HFFc6 (cell line): ENCODE results near the gene L3MBTL1. TPM values are rescaled to one million over a fixed set of nuclear protein-coding genes. Genes with fewer than 3 reads are reported as not detected.

Experiments used
- DNase-seq: peaks from one replicate; pipeline ENCODE4 v3.0.0-alpha.2; 2018
- H3K27ac Mint-ChIP-seq: 2 replicates; pipeline ENCODE4 v1.8.0; 2020; ENCODE audit warnings: mild to moderate bottlenecking, mixed read lengths
- H3K27me3 Mint-ChIP-seq: 2 replicates; pipeline ENCODE4 v1.8.0; 2021; ENCODE audit warnings: mild to moderate bottlenecking, moderate library complexity, mixed read lengths; ENCODE audit not compliant: insufficient read depth
- H3K36me3 Mint-ChIP-seq: 2 replicates; pipeline ENCODE4 v1.8.0; 2021; ENCODE audit warnings: low read depth, mixed read lengths
- H3K4me1 Mint-ChIP-seq: 2 replicates; pipeline ENCODE4 v1.8.0; 2020; ENCODE audit warnings: low read depth, mixed read lengths
- H3K4me3 Mint-ChIP-seq: 2 replicates; pipeline ENCODE4 v1.8.0; 2020; ENCODE audit warnings: mild to moderate bottlenecking, moderate library complexity, mixed read lengths
- H3K9me3 Mint-ChIP-seq: 2 replicates; pipeline ENCODE4 v1.8.0; 2020; ENCODE audit warnings: mild to moderate bottlenecking, mixed read lengths
- CTCF ChIP-seq: fragments of 200-600 bp; sonication (generic); IDR thresholded peaks from 2 replicates; pipeline ENCODE4 v1.5.0; 2021; ENCODE audit warnings: antibody characterized with exemption, mild to moderate bottlenecking
- total RNA-seq, 6 experiments: library from RNA; stranded (reverse); fragmentation: NEBNext Ultra II Directional; extraction: Animal tissue kit (Norgen Biotek cat#: 25700); gene quantifications; 2 replicates in 1 of 6; 3 replicates in 5 of 6; pipeline ENCODE4 v1.2.3, GENCODE V29; 2021

L3MBTL1 gene
- total RNA-seq, 6 experiments from 2014 or later, result 1.8 to 2.9 (median 2.3) TPM

GRCh38 chr20:43563429-43563828 lies 55.9 kb downstream of the L3MBTL1 start:
- no peaks in the 10 kb centered on the region for H3K9me3 Mint-ChIP-seq
- H3K36me3 Mint-ChIP-seq, result no peaks in the 10 kb centered on the region
- H3K4me3 Mint-ChIP-seq, result no peak overlapping the region
- peaks cover 4% of the 10 kb centered on the region; the same call in 1 of the 2 replicates for H3K4me1 Mint-ChIP-seq
- H3K27ac Mint-ChIP-seq, result no peak overlapping the region
- no peak for DNase-seq
- peak; percentile 30; the same call in 1 of the 2 replicates for TF ChIP-seq CTCF
- H3K27me3 Mint-ChIP-seq, result peaks cover 18% of the 10 kb centered on the region

- Mint-ChIP-seq H3K36me3 (no peaks in the 10 kb centered on the region), H3K27ac (no peak overlapping the region), H3K9me3 (no peaks in the 10 kb centered on the region), H3K27me3 (peaks cover 23% of the 10 kb centered on the region), H3K4me1 (no peaks in the 10 kb centered on the region), H3K4me3 (no peak overlapping the region)
- TF ChIP-seq CTCF, result no peak
- DNase-seq, result no peak
Observed at GRCh38 chr20:43563991-43564390, 56.5 kb downstream of the L3MBTL1 start.

- H3K27me3 Mint-ChIP-seq, result peaks cover 23% of the 10 kb centered on the region
- no peak for TF ChIP-seq CTCF
Observed at GRCh38 chr20:43564455-43564854, 57.0 kb downstream of the L3MBTL1 start.

GRCh38 chr20:43564993-43565757 lies 57.7 kb downstream of the L3MBTL1 start:
- H3K9me3 Mint-ChIP-seq, result no peaks in the 10 kb centered on the region
- H3K4me3 Mint-ChIP-seq, result no peak overlapping the region

More at GRCh38 chr20:43564455-43564854, 57.0 kb downstream of the L3MBTL1 start:
- Mint-ChIP-seq H3K27ac (no peak overlapping the region), H3K4me3 (no peak overlapping the region), H3K4me1 (no peaks in the 10 kb centered on the region), H3K36me3 (no peaks in the 10 kb centered on the region), H3K9me3 (no peaks in the 10 kb centered on the region)
- DNase-seq, result no peak

GRCh38 chr20:43565758-43566104 lies 58.2 kb downstream of the L3MBTL1 start:
- Mint-ChIP-seq H3K27me3 (peaks cover 24% of the 10 kb centered on the region), H3K4me1 (no peaks in the 10 kb centered on the region), H3K36me3 (no peaks in the 10 kb centered on the region), H3K4me3 (no peak overlapping the region), H3K9me3 (no peaks in the 10 kb centered on the region), H3K27ac (no peak overlapping the region)
- no peak for DNase-seq
- no peak for TF ChIP-seq CTCF

More at GRCh38 chr20:43564993-43565757, 57.7 kb downstream of the L3MBTL1 start:
- Mint-ChIP-seq H3K27me3 (peaks cover 23% of the 10 kb centered on the region), H3K36me3 (no peaks in the 10 kb centered on the region), H3K4me1 (no peaks in the 10 kb centered on the region), H3K27ac (no peak overlapping the region)
- DNase-seq, result no peak
- no peak for TF ChIP-seq CTCF
